SU-DHL-6 (cell line): ENCODE data around the gene HIVEP3.

Experiments used
- H2AFZ ChIP-seq: fragments of 200-600 bp; sonication (generic); 2 replicates; pipeline ENCODE4 v1.6.1; 2014; ENCODE audit warnings: low read depth, mild to moderate bottlenecking, moderate library complexity, mixed read lengths, antibody characterized with exemption, low read length; ENCODE audit not compliant: severe bottlenecking
- H3F3A ChIP-seq: fragments of 200-600 bp; shearing (Covaris generic); 2 replicates; pipeline ENCODE4 v1.6.0; 2016; ENCODE audit warnings: antibody characterized with exemption, mild to moderate bottlenecking; ENCODE audit not compliant: insufficient read depth
- H3K27ac ChIP-seq: fragments of 200-600 bp; sonication (generic); 2 replicates; pipeline ENCODE4 v1.5.1; 2016; ENCODE audit warnings: low read depth, mild to moderate bottlenecking, low read length, moderate library complexity, mixed read lengths
- H3K27me3 ChIP-seq: fragments of 200-600 bp; sonication (generic), shearing (Covaris generic); 2 replicates; pipeline ENCODE4 v1.6.0; 2014; ENCODE audit warnings: mild to moderate bottlenecking, low read length
- H3K36me3 ChIP-seq: fragments of 200-600 bp; sonication (generic); 2 replicates; pipeline ENCODE4 v1.6.1; 2014; ENCODE audit warnings: mild to moderate bottlenecking, low read length, mixed read lengths
- H3K4me2 ChIP-seq: fragments of 300-600, 200-600 bp; shearing (Covaris generic), sonication (generic); 2 replicates; pipeline ENCODE4 v1.6.0; 2014; ENCODE audit warnings: low read length, low read depth, mild to moderate bottlenecking; ENCODE audit not compliant: poor library complexity, severe bottlenecking
- H3K4me3 ChIP-seq: fragments of 200-600 bp; sonication (generic); 2 replicates; pipeline ENCODE4 v1.5.1; 2014; ENCODE audit warnings: antibody characterized with exemption, low read length, mild to moderate bottlenecking, mixed read lengths; ENCODE audit not compliant: insufficient read depth, poor library complexity, severe bottlenecking
- H3K79me2 ChIP-seq: fragments of 200-600 bp; sonication (generic); 2 replicates; pipeline ENCODE4 v1.6.1; 2014; ENCODE audit warnings: mild to moderate bottlenecking, low read length, moderate library complexity; ENCODE audit not compliant: insufficient read depth
- H3K9ac ChIP-seq: fragments of 200-600 bp; sonication (generic); 2 replicates; pipeline ENCODE4 v1.7.0; 2014; ENCODE audit warnings: mild to moderate bottlenecking, low read length
- H3K9me2 ChIP-seq: fragments of 200-600 bp; sonication (generic); replicated peaks from 2 replicates; pipeline ENCODE4 v1.6.1; 2014; ENCODE audit warnings: low read length; ENCODE audit not compliant: insufficient read depth
- H3K9me3 ChIP-seq: fragments of 200-600 bp; sonication (generic); 2 replicates; pipeline ENCODE4 v1.6.1; 2014; ENCODE audit warnings: low read length, mixed read lengths; ENCODE audit not compliant: insufficient read depth
- H4K20me1 ChIP-seq: fragments of 200-600 bp; sonication (generic); 2 replicates; pipeline ENCODE4 v1.6.1; 2014; ENCODE audit warnings: low read depth, mild to moderate bottlenecking, antibody characterized with exemption, low read length, moderate library complexity, mixed read lengths
- CTCF ChIP-seq: fragments of 200-600 bp; sonication (generic); IDR thresholded peaks from one replicate; pipeline ENCODE4 v1.5.1; 2017; ENCODE audit warnings: antibody characterized with exemption, mild to moderate bottlenecking, low read length, moderate library complexity; ENCODE audit not compliant: insufficient read depth, poor library complexity, severe bottlenecking
- EZH2phosphoT487 ChIP-seq: fragments of 200-600 bp; sonication (generic), shearing (Covaris generic); conservative IDR thresholded peaks from 2 replicates; pipeline ENCODE4 v1.6.1; 2018; ENCODE audit warnings: mild to moderate bottlenecking, antibody characterized with exemption, low read length, moderate library complexity, mixed read lengths

Gene HIVEP3

GRCh38 chr1:41523071-41523470 is 395.7 kb downstream of the HIVEP3 start:
- Histone ChIP-seq H3F3A (peaks cover 12% of the 10 kb centered on the region; the same call in 1 of the 2 replicates), H3K4me2 (no peak overlapping the region), H4K20me1 (no peaks in the 10 kb centered on the region), H3K36me3 (no peaks in the 10 kb centered on the region), H3K27ac (no peak overlapping the region), H3K79me2 (no peaks in the 10 kb centered on the region), H2AFZ (no peak overlapping the region), H3K27me3 (no peaks in the 10 kb centered on the region), H3K9ac (no peak overlapping the region), H3K9me2 (no peaks in the 10 kb centered on the region), H3K4me3 (no peak overlapping the region), H3K9me3 (no peaks in the 10 kb centered on the region)
- no peak for TF ChIP-seq EZH2phosphoT487
- TF ChIP-seq CTCF = no peak

DNA sequence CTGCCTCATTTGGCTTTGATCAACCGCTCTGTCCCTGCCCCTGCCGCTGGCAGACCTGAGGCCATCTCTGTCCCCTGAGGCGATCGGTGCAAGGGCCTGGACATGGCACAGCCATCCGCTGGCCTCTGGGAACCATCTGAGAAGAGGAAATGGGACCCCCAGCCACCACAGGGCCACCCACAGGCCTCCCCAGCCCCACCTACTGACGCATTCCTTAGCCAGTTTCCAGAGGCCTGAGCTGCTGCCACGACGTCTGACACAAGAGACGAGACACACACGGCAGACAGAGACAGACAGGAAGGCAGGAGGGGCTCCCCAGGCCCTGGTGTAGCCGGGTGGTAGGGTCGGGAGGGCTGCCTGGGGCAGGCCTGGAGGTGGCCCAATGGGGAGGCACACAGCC is 397.0 kb downstream of the HIVEP3 start:
- Histone ChIP-seq H3K79me2 (no peaks in the 10 kb centered on the region), H3K9me2 (no peaks in the 10 kb centered on the region), H3F3A (peaks cover 23% of the 10 kb centered on the region), H3K4me2 (no peak overlapping the region), H3K9ac (no peak overlapping the region), H3K36me3 (no peaks in the 10 kb centered on the region), H3K27ac (no peak overlapping the region), H3K9me3 (no peaks in the 10 kb centered on the region), H4K20me1 (no peaks in the 10 kb centered on the region), H2AFZ (no peak overlapping the region), H3K27me3 (no peaks in the 10 kb centered on the region), H3K4me3 (no peak overlapping the region)
- no peak for TF ChIP-seq CTCF
- TF ChIP-seq EZH2phosphoT487 = no peak

GRCh38 chr1:41520951-41521752 is 397.6 kb downstream of the HIVEP3 start:
- no peaks in the 10 kb centered on the region for H3K36me3 ChIP-seq
- TF ChIP-seq EZH2phosphoT487 = no peak
- no peak overlapping the region for H3K4me2 ChIP-seq
- no peaks in the 10 kb centered on the region for H3K9me3 ChIP-seq
- no peak overlapping the region for H3K4me3 ChIP-seq
- H4K20me1 ChIP-seq = no peaks in the 10 kb centered on the region
- H3K79me2 ChIP-seq = no peaks in the 10 kb centered on the region
- no peak overlapping the region for H3K9ac ChIP-seq
- H2AFZ ChIP-seq = no peak overlapping the region
- H3K27me3 ChIP-seq = no peaks in the 10 kb centered on the region
- no peaks in the 10 kb centered on the region for H3K9me2 ChIP-seq
- no peak overlapping the region for H3K27ac ChIP-seq
- H3F3A ChIP-seq = peaks cover 25% of the 10 kb centered on the region

GRCh38 chr1:41519667-41520066 is 399.1 kb downstream of the HIVEP3 start:
- Histone ChIP-seq H3K27ac (no peak overlapping the region), H2AFZ (no peak overlapping the region), H3K4me2 (no peak overlapping the region), H3K36me3 (no peaks in the 10 kb centered on the region), H3F3A (peaks cover 25% of the 10 kb centered on the region), H3K9me3 (no peaks in the 10 kb centered on the region), H3K27me3 (no peaks in the 10 kb centered on the region), H3K9ac (no peak overlapping the region), H3K79me2 (no peaks in the 10 kb centered on the region), H3K4me3 (no peak overlapping the region), H4K20me1 (no peaks in the 10 kb centered on the region), H3K9me2 (no peaks in the 10 kb centered on the region)
- TF ChIP-seq CTCF (no peak), EZH2phosphoT487 (no peak)
